Esophagus squamous epithelium (tissue), 4 donors: ENCODE results near the gene ITPRIP.

Experiments
- CTCF ChIP-seq, 6 experiments: fragments of 450-650 bp in 4 of 6; fragments of 200-600 bp in 2 of 6; sonication (generic) in 2 of 6; IDR thresholded peaks; one replicate each; pipeline ENCODE4 v1.5.1; 2016 to 2019; ENCODE audit warnings: antibody characterized with exemption in 6 of 6, mild to moderate bottlenecking in 4 of 6, moderate library complexity in 4 of 6
- POLR2A ChIP-seq, 4 donors: fragments of 450-650 bp; IDR thresholded peaks; one replicate each; pipeline ENCODE4 v1.6.1; 2017; ENCODE audit warnings: antibody characterized with exemption in 4 of 4, mild to moderate bottlenecking in 4 of 4, moderate library complexity in 3 of 4

DNA sequence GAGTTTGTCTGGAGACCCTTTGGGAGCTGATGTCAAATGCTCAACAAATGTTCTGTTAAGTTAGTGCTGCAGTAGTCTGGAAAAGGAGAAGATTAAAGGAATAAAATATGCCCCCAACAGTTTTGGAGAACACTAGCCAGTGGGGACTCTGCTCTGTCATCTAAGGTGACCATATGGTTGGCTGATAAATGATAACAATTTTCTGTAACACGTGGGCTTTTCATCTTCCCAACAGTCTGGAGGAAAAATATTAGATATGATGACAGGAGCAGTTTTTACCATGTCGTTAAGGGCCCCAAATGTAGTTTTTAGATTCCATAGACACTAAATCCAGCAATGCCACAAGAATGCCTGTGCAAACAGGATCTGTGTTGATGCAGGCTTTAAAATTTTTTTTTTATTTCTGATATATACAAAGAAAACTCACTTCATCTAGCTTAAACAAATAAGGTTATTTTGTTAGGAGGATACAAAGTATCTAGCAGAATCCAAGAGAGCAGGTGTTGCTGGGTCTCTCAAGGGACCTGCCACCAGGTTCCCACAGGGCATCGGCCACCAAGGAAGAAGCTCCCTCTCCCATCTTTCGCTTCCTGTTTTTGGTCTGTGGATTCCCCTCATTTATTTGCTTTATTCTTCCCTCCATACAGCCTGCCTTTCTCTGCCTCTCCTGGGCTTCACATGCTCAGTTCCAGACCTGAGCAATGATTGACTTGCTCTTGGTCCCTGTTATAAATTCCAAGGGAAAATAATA, 9.2 kb upstream of the ITPRIP start:
- TF ChIP-seq CTCF (IDR thresholded peaks at IDR 0.05) (no peak), POLR2A (IDR thresholded peaks at IDR 0.05) (no peak)
